Right cardiac atrium (tissue), 5 donors: ENCODE measurements around the gene COPS4. TPM values are rescaled to one million over a fixed set of nuclear protein-coding genes. Genes with fewer than 3 reads are reported as not detected.

Source experiments
- ATAC-seq, 2 donors: fragments of 200-7000 bp; cut with Tn5 transposase; one replicate each; pipeline versions ENCODE4 v1.8.0 to v1.9.1; 2020; ENCODE audit warnings: moderate library complexity in 2 of 2, mild to moderate bottlenecking in 1 of 2
- DNase-seq, 3 donors: peaks; one replicate each; pipeline ENCODE4 v3.0.0-alpha.2; 2020
- H3K27ac ChIP-seq: one replicate; pipeline ENCODE4 v1.5.1; 2013; ENCODE audit warnings: mild to moderate bottlenecking, low read length, control low read depth, moderate library complexity
- H3K27me3 ChIP-seq: one replicate; pipeline ENCODE4 v1.6.1; 2013; ENCODE audit not compliant: control insufficient read depth, insufficient read depth
- H3K4me1 ChIP-seq: one replicate; pipeline ENCODE4 v1.6.1; 2013; ENCODE audit warnings: low read length; ENCODE audit not compliant: control insufficient read depth, insufficient read depth
- H3K4me3 ChIP-seq: one replicate; pipeline ENCODE4 v1.5.1; 2013; ENCODE audit warnings: low read length, control low read depth
- H3K9me3 ChIP-seq: one replicate; pipeline ENCODE4 v1.6.1; 2013; ENCODE audit warnings: low read length; ENCODE audit not compliant: control insufficient read depth
- WGBS: extraction: QIAGEN DNeasy Blood & Tissue Kit; methylation state at CpG from one replicate; pipeline ENCODE4 v1.1.7; 2013; 5-methylcytosine and 5-hydroxymethylcytosine counted together
- intact Hi-C, 4 donors: fragments of 100-400 bp; cut with DNase I; formaldehyde crosslinking; loops; one replicate each; pipeline versions ENCODE4 v1.11.0 to v1.14.0; 2022 to 2023
- polyA plus RNA-seq: library from polyadenylated mRNA; stranded (reverse); fragments of 200-250 nt; gene quantifications from one replicate; pipeline ENCODE4 v1.2.3, GENCODE V29; 2013
- total RNA-seq, 4 donors: library from RNA; stranded (reverse); fragmentation: NEBNext Ultra II Directional; extraction: Animal tissue kit (Norgen Biotek cat#: 25700); gene quantifications; one replicate each; pipeline ENCODE4 v1.2.1, GENCODE V29; 2021
- donor health status: healthy with polysubstance abuse.
- donor health status: DM: no; HTN: yes; CAD: no.
- donor health status: DM: no; HTN: no; CAD: no.
- donor health status: DM: no; HTN: yes; CAD: no; lungs with severe emphysema.
- donor health status: DM: yes; HTN: yes; CAD: no.

The COPS4 gene
- total and polyA plus RNA-seq, 5 donors, result 40.3 to 54.8 (median 47.7) TPM

- intact Hi-C loops, result loop anchor here in 2 of 4 donors (5.0 to 10.0 kb wide), 2 partner anchors 113 to 115 kb away; partner anchors contain the start of gene SEC31A (in 1 of the 2)
- WGBS, result under 1% methylated on average over 14 of the region's 14 CpGs
- ATAC-seq, result no peak
- Histone ChIP-seq H3K9me3 (no peaks in the 10 kb centered on the region), H3K4me3 (peak overlapping the region; percentile 79), H3K27ac (peak overlapping the region; percentile 68), H3K4me1 (no peaks in the 10 kb centered on the region), H3K27me3 (no peaks in the 10 kb centered on the region)
- DNase-seq, result no peak
Observed at GRCh38 chr4:83010111-83010521, 24.9 kb upstream of the COPS4 start.

- ATAC-seq (peak; percentile 69 to 75), DNase-seq (peak; percentile 86 to 93 (median 93))
- H3K27me3 ChIP-seq, result no peaks in the 10 kb centered on the region
- peak within 1 kb of the TSS; percentile 68 for H3K27ac ChIP-seq
- H3K4me3 ChIP-seq, result peak within 1 kb of the TSS; percentile 79
- intact Hi-C loops, result loop anchor here in 2 of 4 donors (5.0 to 10.0 kb wide), 2 partner anchors 113 to 116 kb away; partner anchors contain the start of gene SEC31A (in 1 of the 2)
- no peaks in the 10 kb centered on the region for H3K9me3 ChIP-seq
- H3K4me1 ChIP-seq, result no peaks in the 10 kb centered on the region
- under 1% methylated on average over 54 of the region's 54 CpGs for WGBS
Observed at GRCh38 chr4:83010522-83011318, 24.3 kb upstream of the COPS4 start, which contains the start of gene LIN54. Gene LIN54, minus strand, starts transcription at chr4:83010823. Its CDS starts 25,979 bp downstream, at chr4:82984844.

DNA sequence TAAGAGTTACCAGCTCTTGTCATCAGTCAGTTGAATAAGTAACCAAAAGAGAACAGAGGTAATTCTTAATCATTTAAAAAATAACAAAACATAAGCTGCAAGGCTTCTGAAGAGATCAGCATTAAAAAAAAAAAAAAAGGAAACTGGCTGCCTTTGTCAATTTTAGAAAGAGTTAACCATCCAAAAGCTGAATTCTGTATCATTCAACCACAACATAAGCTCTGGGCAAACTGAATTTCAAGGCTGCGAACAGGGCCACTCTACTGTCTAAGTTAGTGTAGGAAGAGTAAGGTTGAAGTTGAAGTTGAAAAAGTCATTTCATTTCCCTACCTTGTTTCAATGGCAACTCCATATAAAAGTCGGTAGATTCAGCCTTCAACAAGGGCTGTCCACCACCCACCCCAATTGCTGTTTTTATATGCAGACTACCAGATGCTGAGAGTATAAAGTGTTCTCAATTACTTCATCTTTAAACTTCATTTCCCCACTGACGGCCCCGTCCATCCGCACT lies 23.2 kb upstream of the COPS4 start:
- ATAC-seq (no peak), DNase-seq (no peak)
- Histone ChIP-seq H3K27me3 (no peaks in the 10 kb centered on the region), H3K4me3 (peak overlapping the region; percentile 68), H3K9me3 (no peaks in the 10 kb centered on the region), H3K4me1 (no peaks in the 10 kb centered on the region), H3K27ac (peak overlapping the region; percentile 58)
- WGBS, result 2% methylated on average over 5 of the region's 5 CpGs
- intact Hi-C loops, result loop anchor here in 2 of 4 donors (2.0 to 10.0 kb wide), 3 partner anchors 23 to 117 kb away; partner anchors contain the start of genes COPS4 (in 1 of the 2) and SEC31A (in 1 of the 2)

- peak overlapping the region; percentile 68 for H3K4me3 ChIP-seq
- H3K27ac ChIP-seq, result peak overlapping the region; percentile 58
- H3K4me1 ChIP-seq, result no peaks in the 10 kb centered on the region
- DNase-seq (peak; percentile 41 to 70 (median 64)), ATAC-seq (peak; percentile 0 to 2)
- intact Hi-C loops, result loop anchor here in 2 of 4 donors (2.0 to 10.0 kb wide), 3 partner anchors 23 to 117 kb away; partner anchors contain the start of genes COPS4 (in 1 of the 2) and SEC31A (in 1 of the 2)
- under 1% methylated on average over 43 of the region's 43 CpGs for WGBS
- H3K9me3 ChIP-seq, result no peaks in the 10 kb centered on the region
- no peaks in the 10 kb centered on the region for H3K27me3 ChIP-seq
Observed at GRCh38 chr4:83012200-83012686, 22.7 kb upstream of the COPS4 start.

- H3K4me3 ChIP-seq, result peak overlapping the region; percentile 68
- H3K27me3 ChIP-seq, result no peaks in the 10 kb centered on the region
- H3K27ac ChIP-seq, result peak overlapping the region; percentile 58
- DNase-seq (peak; percentile 97 to 99 (median 98)), ATAC-seq (peak; percentile 98 to 99)
- intact Hi-C loops, result loop anchor here in 2 of 4 donors (2.0 to 10.0 kb wide), 3 partner anchors 22 to 118 kb away; partner anchors contain the start of genes COPS4 (in 1 of the 2) and SEC31A (in 1 of the 2)
- no peaks in the 10 kb centered on the region for H3K9me3 ChIP-seq
- no peaks in the 10 kb centered on the region for H3K4me1 ChIP-seq
- under 1% methylated on average over 73 of the region's 73 CpGs for WGBS
Observed at GRCh38 chr4:83012687-83013419, 22.1 kb upstream of the COPS4 start.

DNA sequence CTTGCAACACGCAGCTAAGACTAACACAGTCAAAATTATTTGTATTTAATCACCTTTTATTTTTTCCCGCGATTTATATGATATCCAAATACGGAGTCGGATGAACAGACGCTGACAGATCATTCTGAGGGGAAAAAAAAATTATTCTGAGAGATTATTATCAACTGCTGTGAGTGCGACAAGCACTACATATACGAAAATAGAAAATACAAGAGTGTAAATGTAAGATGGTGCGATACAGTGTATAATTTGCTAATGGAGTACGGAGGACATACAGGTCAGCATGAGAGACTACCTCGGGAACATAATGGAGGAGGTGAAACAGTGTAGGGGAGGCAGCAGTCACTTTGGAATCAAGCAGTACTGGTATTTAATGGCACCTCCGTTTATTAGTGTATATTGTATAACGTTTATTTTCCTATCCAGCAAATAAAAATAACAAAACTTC lies 21.5 kb upstream of the COPS4 start:
- intact Hi-C loops, result loop anchor here in 2 of 4 donors (2.0 to 10.0 kb wide), 3 partner anchors 21 to 119 kb away; partner anchors contain the start of genes COPS4 (in 1 of the 2) and SEC31A (in 1 of the 2)
- WGBS, result 6% methylated on average over 13 of the region's 13 CpGs
- Histone ChIP-seq H3K4me3 (peak overlapping the region; percentile 58), H3K9me3 (no peaks in the 10 kb centered on the region), H3K27ac (no peak overlapping the region), H3K4me1 (no peaks in the 10 kb centered on the region), H3K27me3 (no peaks in the 10 kb centered on the region)
- ATAC-seq (no peak), DNase-seq (no peak)

GRCh38 chr4:83013902-83014301 lies 21.1 kb upstream of the COPS4 start:
- H3K4me1 ChIP-seq, result no peaks in the 10 kb centered on the region
- intact Hi-C loops, result loop anchor here in 2 of 4 donors (2.0 to 10.0 kb wide), 3 partner anchors 21 to 119 kb away; partner anchors contain the start of genes COPS4 (in 1 of the 2) and SEC31A (in 1 of the 2)
- H3K4me3 ChIP-seq, result peak overlapping the region; percentile 58
- H3K9me3 ChIP-seq, result no peaks in the 10 kb centered on the region
- no peaks in the 10 kb centered on the region for H3K27me3 ChIP-seq
- no peak for ATAC-seq
- H3K27ac ChIP-seq, result no peak overlapping the region
- no peak for DNase-seq

- H3K27ac ChIP-seq, result no peak overlapping the region
- no peaks in the 10 kb centered on the region for H3K9me3 ChIP-seq
- H3K4me1 ChIP-seq, result no peaks in the 10 kb centered on the region
- no peak overlapping the region for H3K4me3 ChIP-seq
- no peaks in the 10 kb centered on the region for H3K27me3 ChIP-seq
- DNase-seq (no peak), ATAC-seq (no peak)
- intact Hi-C loops, result loop anchor here in 1 of 4 donors (10.0 kb wide), 1 partner anchor 125 kb away; the partner anchor contains the start of gene SEC31A
- WGBS, result 71% methylated on average over 3 of the region's 3 CpGs
Observed at GRCh38 chr4:83019794-83020494, 15.0 kb upstream of the COPS4 start.

DNA sequence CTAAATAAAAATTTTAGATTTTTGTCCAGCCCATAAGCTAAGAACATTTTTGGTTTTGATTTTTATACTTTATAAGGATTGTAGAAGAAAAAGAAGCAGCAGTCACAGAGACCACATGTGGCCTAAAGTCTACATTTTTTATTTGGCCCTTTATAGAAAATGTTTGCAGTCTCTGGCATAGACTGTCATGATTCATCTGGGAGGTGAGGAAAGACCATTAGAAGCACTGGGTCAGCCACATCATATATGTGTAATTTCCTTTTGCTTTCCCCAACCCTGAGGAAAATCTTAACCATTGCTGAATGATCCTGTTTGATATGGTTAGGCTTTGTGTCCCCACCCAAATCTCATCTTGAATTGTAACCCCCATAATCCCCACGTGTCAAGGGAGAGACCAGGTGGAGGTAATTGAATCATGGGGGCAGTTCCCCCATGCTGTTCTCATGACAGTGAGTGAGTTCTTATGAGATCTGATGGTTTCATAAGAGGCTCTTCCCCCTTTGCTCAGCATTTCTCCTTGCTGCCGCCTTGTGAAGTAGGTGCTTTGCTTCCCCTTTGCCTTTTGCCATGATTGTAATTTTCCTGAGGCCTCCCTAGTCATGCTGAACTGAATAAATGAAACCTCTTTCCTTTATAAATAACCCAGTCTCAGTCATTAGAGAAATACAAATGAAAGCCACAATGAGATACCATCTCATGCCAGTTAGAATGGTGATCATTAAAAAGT lies 12.1 kb upstream of the COPS4 start:
- 71% methylated on average over 2 of the region's 2 CpGs for WGBS
- H3K4me1 ChIP-seq, result no peaks in the 10 kb centered on the region
- intact Hi-C loops, result no loop called here
- ATAC-seq, result no peak
- no peak overlapping the region for H3K27ac ChIP-seq
- DNase-seq, result no peak
- no peaks in the 10 kb centered on the region for H3K27me3 ChIP-seq
- H3K9me3 ChIP-seq, result no peaks in the 10 kb centered on the region
- H3K4me3 ChIP-seq, result no peak overlapping the region
